Keratinocyte (primary cell): ENCODE data around the gene AMZ1. TPM values are rescaled to one million over a fixed set of nuclear protein-coding genes. Genes with fewer than 3 reads are reported as not detected.

Experiments used
- DNase-seq: peaks from one replicate; pipeline ENCODE4 v3.0.0-alpha.2; 2011; ENCODE audit warnings: low read depth, missing footprints, low spot score
- FAIRE-seq: peaks from 2 replicates; lab custom pipeline; 2011; peaks lifted over from hg19 to GRCh38; lab: Jason Lieb, UNC
- H2AFZ ChIP-seq: 2 replicates; pipeline ENCODE4 v1.6.0; 2012; ENCODE audit warnings: low read length, control low read depth, inconsistent platforms; ENCODE audit not compliant: control insufficient read depth
- H3K27ac ChIP-seq: 2 replicates; pipeline ENCODE4 v1.5.1; 2011; ENCODE audit warnings: low read length; ENCODE audit not compliant: control insufficient read depth, insufficient read depth
- H3K27me3 ChIP-seq: 3 replicates; pipeline ENCODE4 v1.6.0; 2011; ENCODE audit warnings: low read length; ENCODE audit not compliant: control insufficient read depth, insufficient read depth; ENCODE audit errors: extremely low read depth
- H3K36me3 ChIP-seq, 2 experiments: 2 replicates in 1 of 2; 3 replicates in 1 of 2; pipeline ENCODE4 v1.5.1; 2011; ENCODE audit warnings: low read length in 2 of 2, mild to moderate bottlenecking in 1 of 2; ENCODE audit not compliant: control insufficient read depth in 2 of 2, insufficient read depth in 2 of 2; ENCODE audit errors: extremely low read depth in 1 of 2
- H3K4me1 ChIP-seq: 3 replicates; pipeline ENCODE4 v1.5.1; 2011; ENCODE audit warnings: low read length; ENCODE audit not compliant: control insufficient read depth, insufficient read depth; ENCODE audit errors: extremely low read depth
- H3K4me2 ChIP-seq: 3 replicates; pipeline ENCODE4 v1.6.0; 2011; ENCODE audit warnings: low read depth, low read length; ENCODE audit not compliant: control insufficient read depth, insufficient read depth; ENCODE audit errors: extremely low read depth
- H3K4me3 ChIP-seq, 3 experiments: fragments of 200-600 bp in 1 of 3; sonication (generic) in 1 of 3; 2 replicates in 2 of 3; 3 replicates in 1 of 3; pipeline ENCODE4 v1.5.1; 2011 to 2016; ENCODE audit warnings: low read length in 3 of 3, mild to moderate bottlenecking in 3 of 3, control low read depth in 2 of 3, inconsistent platforms in 1 of 3, low read depth in 1 of 3, mixed read lengths in 1 of 3, mixed run types in 1 of 3, moderate library complexity in 1 of 3; ENCODE audit not compliant: control insufficient read depth in 2 of 3, insufficient read depth in 2 of 3; ENCODE audit errors: extremely low read depth in 1 of 3
- H3K79me2 ChIP-seq: 2 replicates; pipeline ENCODE4 v1.6.0; 2012; ENCODE audit warnings: low read length; ENCODE audit not compliant: control insufficient read depth, insufficient read depth
- H3K9ac ChIP-seq: 3 replicates; pipeline ENCODE4 v1.6.0; 2011; ENCODE audit warnings: low read length; ENCODE audit not compliant: control insufficient read depth, insufficient read depth; ENCODE audit errors: extremely low read depth
- H3K9me1 ChIP-seq: 3 replicates; pipeline ENCODE4 v1.6.0; 2011; ENCODE audit warnings: low read length; ENCODE audit not compliant: control insufficient read depth, insufficient read depth; ENCODE audit errors: extremely low read depth
- H3K9me3 ChIP-seq: 2 replicates; pipeline ENCODE4 v1.5.1; 2012; ENCODE audit warnings: low read depth, low read length; ENCODE audit not compliant: control insufficient read depth
- H4K20me1 ChIP-seq: 3 replicates; pipeline ENCODE4 v1.6.0; 2011; ENCODE audit warnings: low read length; ENCODE audit not compliant: control insufficient read depth, insufficient read depth; ENCODE audit errors: extremely low read depth
- CTCF ChIP-seq, 3 experiments: IDR thresholded peaks in 1 of 3; conservative IDR thresholded peaks in 1 of 3; optimal IDR thresholded peaks in 1 of 3; 2 replicates in 2 of 3; 3 replicates in 1 of 3; pipeline versions ENCODE3 to v1.5.1; 2011; ENCODE audit warnings: low read length in 3 of 3, mild to moderate bottlenecking in 3 of 3, moderate library complexity in 2 of 3, control low read depth in 1 of 3, inconsistent platforms in 1 of 3; ENCODE audit not compliant: insufficient read depth in 2 of 3; ENCODE audit errors: extremely low read depth in 1 of 3
- EZH2 ChIP-seq: IDR thresholded peaks from one replicate; pipeline ENCODE4 v1.6.1; 2012; ENCODE audit warnings: inconsistent platforms, mild to moderate bottlenecking, low read length, moderate library complexity
- dilution Hi-C: fragments of 300-500 bp; cut with MboI; formaldehyde crosslinking; loops from one replicate; pipeline ENCODE4 v1.7.0; 2020; ENCODE audit warnings: low sequenced_read_pairs; ENCODE audit not compliant: extremely low pct_ligation_motif_present
- polyA plus RNA-seq, 5 experiments: library from polyadenylated mRNA; depleted of rRNA in 3 of 5; stranded (reverse) in 3 of 5; stranded (forward) in 1 of 5; unstranded in 1 of 5; fragments of >200 nt; gene quantifications; 1 replicate in 1 of 5; 2 replicates in 3 of 5; 3 replicates in 1 of 5; pipeline versions ENCODE4 v1.2.1 to v1.2.3, GENCODE V29; 2011 to 2012; ENCODE audit warnings: missing spikeins in 2 of 5, low read depth in 1 of 5, low replicate concordance in 1 of 5

The AMZ1 gene
- polyA plus RNA-seq, 1 donor (not counting 4 experiments of a cell fraction or from before 2014, with no cell fraction given), result 0.04 TPM

- FAIRE-seq, result no peak
- H3K36me3 ChIP-seq, result peaks cover 5 to 12% of the 10 kb centered on the region in 2 experiments
- no peaks in the 10 kb centered on the region for H3K9me3 ChIP-seq
- H3K4me1 ChIP-seq, result peaks cover 8% of the 10 kb centered on the region
- DNase-seq, result no peak
- H3K9ac ChIP-seq, result no peak overlapping the region
- H2AFZ ChIP-seq, result no peak overlapping the region
- no peak overlapping the region for H3K27ac ChIP-seq
- H4K20me1 ChIP-seq, result no peaks in the 10 kb centered on the region
- no peak overlapping the region for H3K4me2 ChIP-seq
- H3K9me1 ChIP-seq, result no peaks in the 10 kb centered on the region
- dilution Hi-C loops, result no loop called here
- TF ChIP-seq CTCF (optimal IDR thresholded peaks at IDR 0.05 in 1 of 3, IDR thresholded peaks at IDR 0.05 in 1 of 3, conservative IDR thresholded peaks at IDR 0.05 in 1 of 3; ENCODE audit: extremely low read depth in 1 of 3, insufficient read depth in 2 of 3, low read length in 3 of 3), result no peak
- TF ChIP-seq EZH2, result no peak
- no peak overlapping the region for H3K4me3 ChIP-seq
- no peaks in the 10 kb centered on the region for H3K79me2 ChIP-seq
- H3K27me3 ChIP-seq, result no peaks in the 10 kb centered on the region
Observed at GRCh38 chr7:2717293-2718261, 29.6 kb downstream of the AMZ1 start.

DNA sequence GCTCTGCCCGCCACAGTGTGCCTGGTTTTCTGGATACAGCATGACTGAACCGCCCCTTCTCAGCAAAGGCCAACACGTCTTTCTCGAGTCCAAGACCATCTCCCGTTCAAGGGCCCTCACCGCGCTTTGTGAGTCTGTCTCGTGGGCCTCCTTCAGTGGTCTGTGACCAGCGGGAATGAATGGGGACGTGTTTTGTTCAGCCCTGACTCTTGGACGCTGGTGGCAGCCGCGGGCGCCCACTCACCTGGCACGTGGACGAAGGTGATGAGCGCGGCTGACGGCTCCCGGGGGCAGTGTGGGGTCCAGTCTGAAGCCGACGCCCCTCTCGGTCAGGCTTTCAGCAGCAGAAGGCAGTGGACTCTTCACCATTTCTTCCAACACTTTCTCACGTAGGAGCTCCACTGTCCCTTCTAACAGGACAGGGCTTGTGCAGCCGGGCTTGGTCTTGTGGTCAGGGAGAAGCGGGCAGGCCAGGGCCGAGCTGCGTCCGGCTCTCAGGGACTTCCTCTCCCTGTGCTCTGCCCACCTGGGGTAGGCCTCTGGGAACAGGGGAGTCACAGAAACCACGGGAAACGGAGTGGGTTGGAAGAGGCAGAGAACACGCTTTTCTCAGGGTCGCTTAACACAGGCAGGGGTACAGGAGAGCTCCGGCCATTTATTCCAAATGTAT, 30.4 kb downstream of the AMZ1 start:
- H3K4me3 ChIP-seq, result no peak overlapping the region
- H4K20me1 ChIP-seq, result no peaks in the 10 kb centered on the region
- no peak overlapping the region for H3K27ac ChIP-seq
- no peak for FAIRE-seq
- dilution Hi-C loops, result no loop called here
- no peaks in the 10 kb centered on the region for H3K27me3 ChIP-seq
- H3K36me3 ChIP-seq, result peaks cover 5 to 10% of the 10 kb centered on the region in 2 experiments
- DNase-seq, result no peak
- H3K9ac ChIP-seq, result no peak overlapping the region
- peaks cover 8% of the 10 kb centered on the region for H3K4me1 ChIP-seq
- no peaks in the 10 kb centered on the region for H3K9me1 ChIP-seq
- H3K79me2 ChIP-seq, result no peaks in the 10 kb centered on the region
- H3K9me3 ChIP-seq, result no peaks in the 10 kb centered on the region
- H2AFZ ChIP-seq, result no peak overlapping the region
- TF ChIP-seq CTCF (optimal IDR thresholded peaks at IDR 0.05 in 1 of 3, IDR thresholded peaks at IDR 0.05 in 1 of 3, conservative IDR thresholded peaks at IDR 0.05 in 1 of 3; ENCODE audit: extremely low read depth in 1 of 3, insufficient read depth in 2 of 3, low read length in 3 of 3) (no peak), EZH2 (no peak)
- no peak overlapping the region for H3K4me2 ChIP-seq
